ENCODE data around the gene GP1BB.
"Not testable (repeated sequence)": the region's sequence is repeated elsewhere in the genome, so short reads cannot be mapped to it uniquely, and the experiment has no call there.

Gene GP1BB

DNA sequence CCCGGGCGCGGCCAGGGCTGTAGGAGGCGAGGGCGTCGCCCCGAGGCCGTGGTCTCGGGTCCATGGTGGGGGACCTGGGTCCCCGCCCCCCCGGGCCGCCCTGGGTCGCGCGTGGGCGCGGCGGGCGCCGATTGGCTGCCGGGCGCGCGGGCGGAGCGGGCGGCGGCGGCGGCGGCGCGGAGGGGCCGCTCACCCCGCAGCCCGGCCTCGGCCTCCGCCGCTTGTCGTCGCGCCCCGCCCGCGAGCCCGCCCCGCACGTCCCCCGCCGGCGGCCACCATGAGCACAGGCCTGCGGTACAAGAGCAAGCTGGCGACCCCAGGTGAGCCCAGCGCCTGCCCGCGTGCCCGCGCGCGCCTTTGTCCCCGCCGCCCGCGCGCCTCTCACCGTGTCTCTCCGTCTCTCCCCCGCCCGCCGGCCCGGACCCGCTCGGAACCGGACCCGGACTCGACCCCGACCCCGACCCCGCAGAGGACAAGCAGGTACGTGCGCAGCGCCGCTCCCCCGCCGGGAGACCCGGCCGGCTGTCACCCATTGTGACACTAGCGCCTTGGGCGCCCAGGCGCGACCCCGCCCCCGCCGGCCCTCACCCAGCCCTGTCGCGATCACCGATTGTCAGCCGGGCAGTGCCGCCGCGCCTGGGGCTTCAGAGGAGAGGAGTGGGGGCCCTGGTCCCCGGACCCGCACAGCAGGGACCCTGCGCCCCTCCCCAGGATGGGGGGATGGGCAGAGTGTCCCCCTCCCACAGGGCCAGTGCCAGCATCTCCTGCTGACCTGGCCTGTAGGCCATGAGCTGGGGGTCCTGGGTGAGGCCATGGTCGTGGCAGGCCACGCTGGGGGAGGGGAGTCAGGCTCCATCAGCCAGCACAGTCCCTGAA, 8.8 kb upstream of the GP1BB start, which contains the start of gene SEPTIN5:
TSS of gene SEPTIN5 (plus strand) at position 192 of the 876 bp plus-strand sequence. CDS start at position 278, 86 bp downstream.
- DNase-seq: no peak

DNA sequence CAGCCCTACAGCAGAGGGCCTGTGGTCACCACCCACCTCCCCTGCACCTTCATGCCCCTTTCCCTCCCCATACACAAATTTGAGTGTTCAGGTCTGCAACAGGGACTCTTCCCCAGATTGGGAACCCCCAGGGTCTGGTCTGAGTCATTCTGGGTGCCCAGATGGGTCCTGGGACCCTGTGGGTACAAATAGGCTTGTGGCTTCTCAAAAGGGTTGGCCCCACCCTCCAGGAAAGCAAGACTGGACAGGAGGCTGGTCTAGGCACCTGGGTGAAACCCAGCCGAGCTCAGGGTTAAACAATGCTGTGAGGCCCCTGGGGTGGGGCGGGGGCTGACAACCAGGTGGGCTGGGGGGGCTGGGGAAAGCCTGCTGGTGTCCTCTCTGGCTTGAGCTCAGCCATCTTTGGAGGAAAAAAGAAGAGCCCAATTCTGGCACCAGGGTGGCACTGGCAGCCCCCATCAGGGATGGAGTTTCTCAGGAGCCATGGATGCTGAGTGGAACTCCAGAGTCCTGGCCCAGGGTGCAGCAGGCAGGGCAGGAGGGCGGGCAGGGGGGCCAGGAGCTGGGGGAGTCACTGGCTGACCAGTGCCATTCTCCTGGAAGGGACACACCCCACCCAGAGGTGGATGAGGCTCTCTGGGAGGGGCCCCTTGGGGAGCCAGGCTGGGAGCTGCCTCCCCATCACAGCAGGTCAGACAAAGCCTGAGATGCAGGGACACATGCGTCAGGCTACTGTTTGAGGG, 8.0 kb upstream of the GP1BB start:
- DNase-seq: no peak

DNA sequence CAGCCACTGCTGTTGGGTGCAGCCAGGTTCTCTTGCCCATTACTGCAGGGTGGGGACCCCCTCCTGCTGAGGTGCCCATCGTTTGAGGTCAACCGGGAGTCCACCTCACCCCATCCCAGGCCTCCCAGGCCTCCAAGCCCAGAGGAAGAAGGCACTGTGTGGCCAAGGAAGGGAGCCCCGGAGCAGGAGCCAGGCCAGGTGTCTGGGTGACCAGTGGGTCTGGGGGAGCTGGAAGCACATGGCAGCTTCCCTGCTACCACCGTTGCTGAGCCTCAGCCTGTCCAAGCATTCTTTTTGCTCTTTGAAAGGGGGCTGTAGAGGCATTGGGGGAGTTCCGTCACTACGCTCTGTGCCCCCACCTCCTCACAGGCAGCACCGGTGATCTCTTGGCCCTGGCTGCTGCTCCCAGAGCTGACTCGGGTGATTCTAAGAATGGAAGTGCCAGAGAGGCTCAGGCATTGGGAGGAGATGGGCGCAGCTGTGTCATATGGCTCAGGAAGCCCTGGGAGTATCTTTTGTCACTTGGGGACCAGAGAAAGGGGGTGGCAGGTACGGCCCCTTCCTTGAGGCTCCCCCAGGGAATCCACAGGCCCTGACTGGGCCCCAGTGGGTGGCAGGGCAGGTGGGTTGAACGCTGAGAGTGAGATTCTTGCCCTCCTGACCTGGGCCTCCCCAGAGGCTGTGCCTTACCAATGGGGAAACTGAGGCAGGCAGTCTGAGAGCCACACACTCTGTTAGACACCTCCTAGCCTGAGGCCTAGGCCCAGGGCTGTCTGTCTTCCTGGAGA, 7.1 kb upstream of the GP1BB start:
- DNase-seq: no peak

DNA sequence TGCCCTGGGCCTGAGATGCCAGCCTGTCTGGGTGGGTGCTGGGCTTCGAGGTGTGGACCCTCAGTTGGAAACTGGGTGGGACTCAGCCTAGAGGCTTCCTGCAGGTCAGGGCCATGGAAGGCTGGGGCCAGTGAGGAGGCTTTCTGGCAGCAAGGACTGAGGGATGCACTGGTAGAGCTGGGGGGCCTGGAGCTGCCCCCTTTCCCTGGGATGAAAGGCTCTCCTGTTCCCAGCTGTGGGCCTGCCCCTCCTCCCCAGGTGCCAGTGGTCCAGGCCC, 6.6 kb upstream of the GP1BB start:
- DNase-seq: no peak

DNA sequence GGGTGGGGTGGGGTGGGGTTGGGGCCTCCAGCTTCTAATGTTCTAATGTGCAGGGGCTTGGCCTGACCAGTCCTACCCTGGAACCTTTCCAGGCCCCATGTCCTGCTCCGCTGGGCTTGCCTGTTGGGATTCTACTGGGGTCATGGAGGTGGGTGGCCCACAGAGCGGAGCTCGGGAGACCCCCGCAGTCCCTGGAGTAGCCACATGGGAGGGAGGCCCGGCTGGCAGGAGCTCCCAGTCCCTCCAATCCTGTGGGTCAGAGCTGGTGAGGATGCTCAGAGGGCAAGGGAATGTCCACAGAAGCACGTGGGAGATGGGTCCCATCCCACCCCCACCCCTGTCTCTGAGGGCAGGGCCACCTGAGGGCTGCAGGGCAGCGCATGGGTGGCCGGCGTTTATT, 6.2 kb upstream of the GP1BB start:
- no peak for DNase-seq

DNA sequence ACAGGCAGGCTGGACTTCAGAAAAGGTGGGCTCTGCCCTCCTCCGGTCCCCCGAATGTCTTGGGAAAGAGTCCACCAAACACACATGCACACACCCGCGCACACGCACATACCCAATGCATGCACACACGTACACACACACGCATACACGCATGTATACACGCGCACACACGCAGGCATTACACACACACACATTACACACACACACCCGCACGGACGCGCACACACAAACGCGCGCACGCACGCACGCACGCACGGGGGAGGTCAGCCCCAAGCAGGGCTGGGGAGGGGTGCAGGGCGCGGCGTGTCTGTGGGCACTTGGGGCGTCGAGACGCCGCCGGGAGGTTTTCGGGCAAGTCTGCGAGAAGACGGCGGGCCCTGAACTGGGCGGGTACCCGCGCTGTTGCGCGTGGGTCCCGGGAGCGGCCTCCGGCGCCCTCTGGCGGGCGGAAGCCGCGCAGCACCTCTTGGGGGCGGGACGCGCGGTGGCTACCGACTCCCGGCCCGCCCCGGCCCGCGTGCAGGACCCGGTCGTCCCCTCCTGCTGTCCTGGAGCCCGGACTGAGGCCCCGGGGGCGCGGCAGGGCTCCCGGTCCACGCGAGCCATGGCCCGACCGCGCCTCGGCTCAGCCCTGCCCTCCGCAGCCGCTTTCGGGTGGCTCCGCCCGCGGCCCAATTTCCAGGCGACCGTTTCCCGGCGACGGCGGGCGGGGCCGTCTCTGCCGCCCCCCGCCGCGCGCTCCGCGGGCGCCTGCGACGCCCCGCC, 5.5 kb upstream of the GP1BB start:
- no peak for DNase-seq

DNA sequence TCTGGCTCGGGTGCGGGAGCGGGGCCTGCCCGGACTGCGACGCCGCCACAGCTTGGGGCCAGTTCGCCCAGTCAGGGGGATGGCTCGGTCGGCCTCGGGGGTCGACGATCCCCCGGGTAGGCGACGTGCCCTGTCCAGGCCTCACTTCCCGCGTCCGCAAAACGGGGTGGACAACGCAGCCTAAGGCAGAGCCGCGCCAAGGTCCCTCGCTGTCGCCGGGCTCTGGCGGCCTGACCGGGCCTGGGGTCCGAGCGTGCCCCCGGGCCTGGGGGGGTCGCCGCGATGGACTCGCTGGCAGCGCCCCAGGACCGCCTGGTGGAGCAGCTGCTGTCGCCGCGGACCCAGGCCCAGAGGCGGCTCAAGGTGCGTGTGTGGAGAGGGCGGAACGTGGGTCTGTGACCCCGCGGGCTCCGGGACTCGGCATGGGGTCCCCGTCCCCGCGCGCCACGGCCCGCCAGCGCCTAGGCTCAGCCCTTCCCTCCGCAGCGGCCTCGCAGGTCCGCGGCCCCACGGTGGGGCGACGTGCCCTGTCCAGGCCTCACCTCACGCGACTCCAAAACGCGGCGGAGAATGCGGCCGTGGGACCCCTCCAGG, 4.8 kb upstream of the GP1BB start:
- DNase-seq: no peak

DNA sequence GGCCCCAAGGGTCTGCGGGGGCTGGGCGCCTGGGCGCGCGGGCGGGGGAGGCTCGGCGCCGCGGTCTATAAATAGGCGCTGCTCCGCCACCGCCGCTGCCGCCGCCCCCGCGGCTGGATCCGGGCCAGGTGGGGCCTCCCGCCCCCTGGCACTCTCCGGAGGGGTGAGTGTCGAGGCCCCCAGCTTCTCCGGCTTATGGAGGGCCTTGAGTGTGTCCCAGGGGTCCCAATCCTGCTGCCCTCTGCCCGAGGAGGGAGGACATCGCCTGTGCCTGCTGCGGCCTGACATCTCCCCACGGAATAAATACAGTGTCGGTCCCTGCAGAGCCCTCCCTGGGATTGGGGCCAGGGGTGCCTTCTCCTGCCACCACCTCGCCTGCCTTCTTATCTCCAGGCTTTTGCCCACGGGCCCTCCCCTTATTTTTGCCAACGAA, 4.3 kb upstream of the GP1BB start:
- DNase-seq: no peak

DNA sequence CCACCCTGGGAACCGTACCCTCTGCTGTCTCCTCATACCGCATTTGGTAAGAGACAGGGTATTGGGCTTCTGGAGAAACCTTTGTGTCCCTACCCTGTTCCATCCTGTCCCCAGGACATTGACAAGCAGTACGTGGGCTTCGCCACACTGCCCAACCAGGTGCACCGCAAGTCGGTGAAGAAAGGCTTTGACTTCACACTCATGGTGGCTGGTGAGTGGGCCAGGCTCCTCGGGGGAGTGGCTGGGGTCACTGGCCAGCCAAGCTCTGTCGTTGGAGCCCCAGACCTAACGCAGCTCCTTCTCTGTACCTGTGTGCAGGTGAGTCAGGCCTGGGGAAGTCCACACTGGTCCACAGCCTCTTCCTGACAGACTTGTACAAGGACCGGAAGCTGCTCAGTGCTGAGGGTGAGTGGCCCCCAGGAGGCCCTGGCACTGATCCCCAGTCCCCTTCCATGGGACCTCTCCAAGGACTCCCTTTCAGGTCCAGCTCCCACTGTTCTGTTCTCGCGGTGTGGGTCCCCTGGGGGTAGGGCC, 3.8 kb upstream of the GP1BB start:
- DNase-seq: no peak

DNA sequence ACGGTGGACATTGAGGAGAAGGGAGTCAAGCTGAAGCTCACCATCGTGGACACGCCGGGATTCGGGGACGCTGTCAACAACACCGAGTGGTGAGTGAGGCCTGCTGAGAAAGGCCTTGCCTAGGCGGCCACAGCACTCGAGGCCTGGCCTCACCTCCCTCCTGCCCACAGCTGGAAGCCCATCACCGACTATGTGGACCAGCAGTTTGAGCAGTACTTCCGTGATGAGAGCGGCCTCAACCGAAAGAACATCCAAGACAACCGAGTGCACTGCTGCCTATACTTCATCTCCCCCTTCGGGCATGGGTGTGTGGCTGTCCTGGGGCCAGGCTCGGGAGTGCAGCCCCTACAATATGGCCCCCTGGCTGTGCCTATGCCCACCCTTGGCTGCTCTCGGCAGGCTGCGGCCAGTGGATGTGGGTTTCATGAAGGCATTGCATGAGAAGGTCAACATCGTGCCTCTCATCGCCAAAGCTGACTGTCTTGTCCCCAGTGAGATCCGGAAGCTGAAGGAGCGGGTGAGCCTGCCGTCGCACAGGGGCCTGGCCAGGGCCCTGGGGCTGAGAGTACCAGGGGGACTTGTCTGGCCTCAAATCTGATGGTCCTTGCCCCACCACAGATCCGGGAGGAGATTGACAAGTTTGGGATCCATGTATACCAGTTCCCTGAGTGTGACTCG, 3.0 kb upstream of the GP1BB start:
- DNase-seq: no peak

DNA sequence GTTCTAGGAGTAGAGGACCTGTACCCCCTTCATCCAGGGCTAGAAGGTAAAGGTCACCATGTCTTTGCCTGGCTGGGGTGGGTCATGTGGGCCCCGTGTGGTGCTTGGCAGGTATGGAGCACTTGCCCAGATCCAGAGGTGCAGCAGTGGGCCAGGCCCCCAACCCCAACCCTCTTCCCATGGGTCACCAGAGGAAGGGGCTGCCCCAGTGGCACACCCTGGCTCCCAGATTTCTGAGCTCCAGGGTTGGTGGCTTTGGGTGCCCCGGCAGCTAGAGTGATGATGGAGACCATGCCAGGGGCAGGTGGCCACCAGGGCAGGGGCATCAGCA, 2.4 kb upstream of the GP1BB start:
- no peak for DNase-seq

DNA sequence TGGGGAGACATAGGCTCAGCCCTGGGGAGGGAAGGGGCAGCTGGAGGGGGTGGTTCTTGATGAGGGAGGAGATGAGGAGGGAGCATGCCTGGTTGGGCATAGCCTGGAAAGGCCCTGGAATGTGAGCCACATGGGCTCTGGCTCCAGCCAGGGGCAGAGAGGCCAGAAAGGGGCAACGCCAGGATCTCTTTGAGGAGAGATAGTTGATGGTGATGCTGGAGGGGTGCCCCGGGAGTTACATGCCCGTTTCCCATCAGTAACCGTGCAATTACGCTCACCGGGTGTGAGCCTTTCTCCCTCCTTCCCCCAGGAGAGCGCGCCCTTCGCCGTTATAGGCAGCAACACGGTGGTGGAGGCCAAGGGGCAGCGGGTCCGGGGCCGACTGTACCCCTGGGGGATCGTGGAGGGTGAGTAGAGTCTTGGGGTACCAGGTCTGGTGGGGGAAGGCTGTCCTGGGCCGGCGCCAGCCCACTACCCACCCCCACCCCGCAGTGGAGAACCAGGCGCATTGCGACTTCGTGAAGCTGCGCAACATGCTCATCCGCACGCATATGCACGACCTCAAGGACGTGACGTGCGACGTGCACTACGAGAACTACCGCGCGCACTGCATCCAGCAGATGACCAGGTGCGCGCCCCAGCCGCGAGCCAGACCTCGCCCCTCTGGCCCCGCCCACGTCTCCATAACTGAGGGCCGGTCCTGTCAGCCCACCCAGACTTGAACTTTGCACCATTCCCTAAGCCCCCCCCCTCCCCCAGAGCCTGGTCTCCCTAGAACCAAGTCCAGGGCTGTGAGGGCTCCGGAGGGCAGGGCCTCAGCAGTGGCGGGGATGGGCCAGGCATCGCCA, 1.8 kb upstream of the GP1BB start:
- DNase-seq: no peak

DNA sequence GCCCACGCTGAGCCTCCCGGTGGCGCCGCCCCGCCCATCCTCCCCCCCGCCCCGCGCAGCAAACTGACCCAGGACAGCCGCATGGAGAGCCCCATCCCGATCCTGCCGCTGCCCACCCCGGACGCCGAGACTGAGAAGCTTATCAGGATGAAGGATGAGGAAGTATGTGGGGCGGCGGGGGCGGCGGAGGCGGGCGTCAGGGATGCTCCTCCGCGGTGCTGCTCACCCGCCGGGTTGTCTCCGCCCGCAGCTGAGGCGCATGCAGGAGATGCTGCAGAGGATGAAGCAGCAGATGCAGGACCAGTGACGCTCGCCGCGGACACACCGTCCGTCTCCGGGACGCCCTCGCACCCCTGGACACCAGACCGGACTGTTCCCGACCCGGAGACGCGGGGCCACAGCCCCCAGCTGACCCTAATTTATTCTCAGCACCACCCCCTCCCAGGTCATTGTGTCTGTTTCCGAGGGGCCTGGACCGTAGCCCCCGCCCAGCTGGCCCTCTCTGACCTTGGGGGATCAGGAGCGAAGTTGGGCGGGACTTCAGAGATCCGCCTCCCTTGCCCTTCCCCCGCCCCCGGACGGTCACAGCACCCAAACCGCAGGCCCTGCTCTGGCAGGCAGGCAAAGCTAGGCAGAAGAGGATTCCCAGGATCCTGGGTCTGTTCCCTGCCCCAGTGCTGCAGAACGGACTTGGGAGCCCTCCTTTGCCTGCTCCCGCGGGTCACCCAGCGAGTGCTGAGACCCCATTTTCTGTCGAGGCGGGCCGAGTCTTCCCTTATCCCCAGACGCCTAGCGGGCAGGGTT, 959 bp upstream of the GP1BB start:
- no peak for DNase-seq

DNA sequence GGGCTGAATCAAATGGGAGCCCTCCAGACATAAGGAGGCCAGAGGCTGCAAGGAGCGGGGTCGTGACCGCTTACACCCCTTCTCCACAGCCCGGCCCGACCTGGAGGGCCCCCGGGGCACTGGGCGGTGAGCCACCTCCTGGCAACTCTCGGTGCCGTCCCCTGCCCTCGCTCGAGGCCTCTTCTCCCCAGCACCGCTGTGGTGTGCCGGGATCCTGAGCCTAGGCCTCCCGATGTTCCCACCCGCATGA, 432 bp upstream of the GP1BB start:
- no peak for DNase-seq

DNA sequence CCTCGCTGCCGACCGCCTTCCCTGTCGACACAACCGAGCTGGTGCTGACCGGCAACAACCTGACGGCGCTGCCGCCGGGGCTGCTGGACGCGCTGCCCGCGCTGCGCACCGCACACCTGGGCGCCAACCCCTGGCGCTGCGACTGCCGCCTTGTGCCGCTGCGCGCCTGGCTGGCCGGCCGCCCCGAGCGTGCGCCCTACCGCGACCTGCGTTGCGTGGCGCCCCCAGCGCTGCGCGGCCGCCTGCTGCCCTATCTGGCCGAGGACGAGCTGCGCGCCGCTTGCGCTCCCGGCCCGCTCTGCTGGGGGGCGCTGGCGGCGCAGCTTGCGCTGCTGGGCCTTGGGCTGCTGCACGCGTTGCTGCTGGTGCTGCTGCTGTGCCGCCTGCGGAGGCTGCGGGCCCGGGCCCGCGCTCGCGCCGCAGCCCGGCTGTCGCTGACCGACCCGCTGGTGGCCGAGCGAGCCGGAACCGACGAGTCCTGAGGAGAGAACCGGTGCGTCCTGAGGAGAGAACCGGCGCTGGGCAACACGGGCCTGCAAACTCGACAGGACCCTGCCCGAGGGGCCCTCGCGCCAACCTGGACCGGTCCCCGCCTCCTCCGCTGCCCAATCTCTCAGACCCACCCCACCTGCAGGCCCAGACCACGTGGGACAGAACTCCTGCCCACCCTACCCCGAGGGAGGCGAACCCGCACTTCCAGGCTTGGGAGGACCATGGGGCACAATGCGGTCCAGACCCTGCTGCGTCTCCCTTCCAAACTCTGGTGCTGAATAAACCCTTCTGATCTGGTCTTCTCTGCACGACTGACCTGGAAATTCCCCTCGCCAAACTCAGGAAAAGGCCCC, 866 bp downstream of the GP1BB start:
- DNase-seq: no peak

DNA sequence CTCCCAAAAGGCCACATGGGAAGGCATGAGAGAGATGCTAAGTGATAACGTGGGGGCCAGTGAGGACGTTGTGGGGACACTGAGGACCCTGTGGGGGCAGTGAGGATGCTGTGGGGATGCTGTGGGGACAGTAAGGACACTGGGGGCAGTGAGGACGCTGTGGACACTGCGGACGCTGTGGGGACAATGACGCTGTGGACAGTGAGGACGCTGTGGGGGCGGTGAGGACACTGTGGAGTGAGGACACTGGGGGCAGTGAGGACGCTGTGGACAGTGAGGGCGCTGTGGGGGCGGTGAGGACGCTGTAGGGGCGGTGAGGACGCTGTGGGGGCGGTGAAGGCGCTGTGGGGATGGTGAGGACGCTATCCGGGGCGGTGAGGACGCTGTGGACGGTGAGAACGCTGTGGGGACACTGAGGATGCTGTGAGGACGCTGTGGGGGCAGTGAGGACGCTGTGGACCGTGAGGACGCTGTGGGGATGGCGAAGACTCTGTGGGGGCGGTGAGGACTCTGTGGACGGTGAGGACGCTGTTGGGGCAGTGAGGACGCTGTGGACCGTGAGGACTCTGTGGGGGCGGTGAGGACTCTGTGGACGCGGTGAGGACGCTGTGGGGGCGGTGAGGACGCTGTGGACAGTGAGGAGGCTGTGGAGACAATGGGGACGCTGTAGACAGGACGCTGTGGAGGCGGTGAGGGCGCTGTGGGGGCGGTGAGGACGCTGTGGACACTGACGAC, 1.8 kb downstream of the GP1BB start:
- no peak for DNase-seq

DNA sequence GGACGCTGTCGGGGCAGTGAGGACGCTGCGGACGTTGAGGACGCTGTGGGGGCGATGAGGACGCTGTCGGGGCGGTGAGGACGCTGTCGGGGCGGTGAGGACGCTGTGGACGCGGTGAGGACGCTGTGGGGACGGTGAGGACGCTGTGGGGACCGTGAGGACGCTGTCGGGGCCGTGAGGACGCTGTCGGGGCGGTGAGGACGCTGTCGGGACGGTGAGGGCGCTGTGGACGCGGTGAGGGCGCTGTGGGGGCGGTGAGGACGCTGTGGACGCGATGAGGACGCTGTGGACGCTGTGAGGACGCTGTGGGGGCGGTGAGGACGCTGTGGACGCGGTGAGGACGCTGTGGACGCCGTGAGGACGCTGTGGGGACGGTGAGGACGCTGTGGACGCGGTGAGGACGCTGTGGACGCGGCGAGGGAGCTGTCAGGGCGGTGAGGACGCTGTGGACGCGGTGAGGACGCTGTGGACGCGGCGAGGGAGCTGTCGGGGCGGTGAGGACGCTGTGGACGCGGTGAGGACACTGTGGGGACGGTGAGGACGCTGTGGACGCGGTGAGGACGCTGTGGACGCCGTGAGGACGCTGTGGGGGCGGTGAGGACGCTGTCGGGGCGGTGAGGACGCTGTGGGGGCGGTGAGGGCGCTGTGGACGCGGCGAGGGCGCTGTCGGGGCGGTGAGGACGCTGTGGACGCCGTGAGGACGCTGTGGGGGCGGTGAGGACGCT, 2.9 kb downstream of the GP1BB start:
- not testable (repeated sequence) for DNase-seq

Measured in NCI-H524 treated with DMSO at 0.1 percent for 48 hours (cell line).